ENCODE data around the gene ATP10A. TPM values are rescaled to one million over a fixed set of nuclear protein-coding genes. Genes with fewer than 3 reads are reported as not detected.

The ATP10A gene
- total RNA-seq, 1 donor from 2014 or later = 7.6 TPM

GRCh38 chr15:25710184-25710583, 152.9 kb downstream of the ATP10A start:
- Histone ChIP-seq H3K36me3 (ENCODE audit: control insufficient read depth, insufficient read depth, low read length) (no peaks in the 10 kb centered on the region), H3K4me3 (ENCODE audit: low read depth, low read length) (no peak overlapping the region), H3K27me3 (ENCODE audit: control insufficient read depth, insufficient read depth, low read length) (no peaks in the 10 kb centered on the region)
- no peak for DNase-seq (ENCODE audit: low read depth)
- TF ChIP-seq CTCF (IDR thresholded peaks at IDR 0.05; ENCODE audit: insufficient read depth, low read length, poor library complexity, severe bottlenecking) = peak; percentile 92

DNA sequence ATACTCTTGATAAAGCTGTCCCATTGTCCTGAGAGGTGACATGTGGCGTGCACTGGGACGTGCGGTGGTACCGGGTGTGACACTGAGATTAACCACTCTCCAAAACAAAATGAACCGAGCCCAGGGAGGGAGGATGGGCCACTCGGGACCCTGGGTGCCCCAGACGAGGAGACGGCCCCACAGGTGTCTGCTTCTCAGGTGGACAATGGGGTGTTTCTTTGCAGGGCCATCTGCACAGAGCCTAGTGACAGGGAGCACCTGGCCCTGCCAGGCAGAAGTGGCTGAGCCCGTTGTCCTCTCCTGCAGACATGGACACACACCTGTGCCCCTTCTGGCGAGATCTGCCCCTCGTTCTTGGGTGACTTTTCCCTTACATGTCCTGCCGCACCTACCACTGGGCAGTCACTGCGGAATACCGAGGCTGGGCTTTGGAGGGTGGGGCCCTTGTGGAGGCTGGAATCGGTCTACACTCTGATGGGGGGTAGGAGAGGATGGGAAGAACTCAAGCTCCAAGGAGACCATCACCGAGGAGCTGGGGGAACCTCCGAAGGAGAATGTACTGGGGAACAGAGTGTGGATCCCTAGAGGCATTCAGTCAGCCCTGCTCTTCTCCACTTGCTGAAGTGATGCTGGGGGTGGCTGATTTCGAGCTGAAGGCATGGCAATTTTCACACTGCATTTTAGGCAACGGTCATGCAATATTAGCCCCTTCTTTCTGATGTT, 153.5 kb downstream of the ATP10A start:
- H3K27me3 ChIP-seq (ENCODE audit: control insufficient read depth, insufficient read depth, low read length) = no peaks in the 10 kb centered on the region
- no peaks in the 10 kb centered on the region for H3K36me3 ChIP-seq (ENCODE audit: control insufficient read depth, insufficient read depth, low read length)
- no peak overlapping the region for H3K4me3 ChIP-seq (ENCODE audit: low read depth, low read length)
- DNase-seq (ENCODE audit: low read depth) = no peak
- TF ChIP-seq CTCF (IDR thresholded peaks at IDR 0.05; ENCODE audit: insufficient read depth, low read length, poor library complexity, severe bottlenecking) = no peak

- H3K27me3 ChIP-seq (ENCODE audit: control insufficient read depth, insufficient read depth, low read length) = no peaks in the 10 kb centered on the region
Observed at GRCh38 chr15:25708391-25708790, 154.7 kb downstream of the ATP10A start.

GRCh38 chr15:25707656-25708365, 155.3 kb downstream of the ATP10A start:
- Histone ChIP-seq H3K36me3 (ENCODE audit: control insufficient read depth, insufficient read depth, low read length) (no peaks in the 10 kb centered on the region), H3K4me3 (ENCODE audit: low read depth, low read length) (no peak overlapping the region), H3K27me3 (ENCODE audit: control insufficient read depth, insufficient read depth, low read length) (no peaks in the 10 kb centered on the region)
- no peak for DNase-seq (ENCODE audit: low read depth)
- no peak for TF ChIP-seq CTCF (IDR thresholded peaks at IDR 0.05; ENCODE audit: insufficient read depth, low read length, poor library complexity, severe bottlenecking)

More at GRCh38 chr15:25708391-25708790, 154.7 kb downstream of the ATP10A start:
- TF ChIP-seq CTCF (IDR thresholded peaks at IDR 0.05; ENCODE audit: insufficient read depth, low read length, poor library complexity, severe bottlenecking) = no peak
- Histone ChIP-seq H3K36me3 (ENCODE audit: control insufficient read depth, insufficient read depth, low read length) (no peaks in the 10 kb centered on the region), H3K4me3 (ENCODE audit: low read depth, low read length) (no peak overlapping the region)
- DNase-seq (ENCODE audit: low read depth) = no peak

DNA sequence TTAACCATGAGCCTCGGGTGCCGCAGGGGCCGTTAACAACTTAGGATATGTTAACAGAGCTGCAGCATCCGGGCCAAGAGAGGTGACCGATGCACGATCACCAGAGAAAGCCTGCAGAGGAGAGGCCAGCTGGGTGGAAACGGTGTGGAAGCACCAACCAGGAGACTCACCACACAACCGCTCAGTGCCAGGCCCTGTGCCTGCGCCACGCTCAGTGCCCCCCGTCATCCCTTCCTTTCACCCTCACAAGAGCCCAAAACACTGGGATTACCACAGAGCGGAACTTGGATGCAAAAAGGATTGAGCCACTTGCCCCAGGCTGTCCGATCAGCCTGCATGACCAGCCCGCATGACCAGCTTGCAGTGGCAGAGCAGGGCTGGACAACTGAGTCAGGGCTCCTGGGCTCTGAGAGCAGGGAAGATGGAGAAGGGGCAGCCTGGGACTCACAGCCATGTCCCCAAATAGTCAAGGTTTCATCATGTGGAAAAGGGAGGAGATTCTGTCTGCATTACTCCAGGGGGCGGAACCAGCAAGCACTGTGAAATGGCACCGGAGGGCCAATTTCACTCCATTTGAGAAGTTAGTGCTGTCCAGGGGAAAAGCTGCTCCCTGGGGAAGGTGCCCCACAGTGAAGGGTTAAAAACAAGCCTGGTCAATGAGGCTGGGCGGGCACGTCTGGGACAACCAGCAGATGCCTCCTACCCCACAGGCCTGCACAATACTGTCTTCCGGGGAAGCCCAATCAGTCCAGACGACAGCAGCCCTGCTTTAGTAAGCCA, 156.8 kb downstream of the ATP10A start:
- TF ChIP-seq CTCF (IDR thresholded peaks at IDR 0.05; ENCODE audit: insufficient read depth, low read length, poor library complexity, severe bottlenecking) = no peak
- Histone ChIP-seq H3K27me3 (ENCODE audit: control insufficient read depth, insufficient read depth, low read length) (no peaks in the 10 kb centered on the region), H3K4me3 (ENCODE audit: low read depth, low read length) (no peak overlapping the region), H3K36me3 (ENCODE audit: control insufficient read depth, insufficient read depth, low read length) (no peaks in the 10 kb centered on the region)
- no peak for DNase-seq (ENCODE audit: low read depth)

Measured in kidney epithelial cell (primary cell).